ENCODE data around the gene SLC22A8.

DNA sequence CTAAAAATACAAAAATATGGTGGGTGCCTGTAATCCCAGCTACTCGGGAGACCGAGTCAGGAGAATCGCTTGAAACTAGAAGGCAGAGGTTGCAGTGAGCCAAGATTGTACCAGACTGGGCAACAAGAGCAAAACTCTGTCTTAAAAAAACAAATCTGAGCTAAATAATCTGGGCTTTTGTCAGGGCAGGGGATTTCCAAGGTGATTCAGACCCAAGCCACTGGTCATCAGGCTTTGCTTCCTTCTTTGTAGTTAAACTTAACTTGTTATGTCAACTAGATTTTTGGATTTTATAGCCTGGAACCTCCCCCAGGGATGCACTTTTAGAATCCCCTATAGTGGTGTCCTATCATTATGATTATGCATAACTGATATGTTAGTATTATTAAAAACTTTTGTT lies 27.0 kb upstream of the SLC22A8 start:
- TF ChIP-seq CTCF (IDR thresholded peaks at IDR 0.05) (no peak), POLR2A (IDR thresholded peaks at IDR 0.05) (no peak), EP300 (IDR thresholded peaks at IDR 0.05) (no peak)

Data from gastroesophageal sphincter (tissue), 3 donors.